Measurements from ENCODE around the gene ZNF26.
A peak's percentile ranks its signal among the peaks of the same experiment; 100 is the strongest.
"Not testable (repeated sequence)": the region's sequence is repeated elsewhere in the genome, so short reads cannot be mapped to it uniquely, and the experiment has no call there.

Gene ZNF26

GRCh38 chr12:132986001-132986884, at the start of gene ZNF26:
Gene ZNF26, plus strand, starts transcription at chr12:132986367. Its CDS starts 474 bp downstream, at chr12:132986841.
- DNase-seq (ENCODE audit: low spot score), result peak; percentile 97

- not testable (repeated sequence) for DNase-seq (ENCODE audit: low spot score)
Observed at GRCh38 chr12:132936921-132937320, 49.2 kb upstream of the ZNF26 start.

GRCh38 chr12:132937476-132937875, 48.7 kb upstream of the ZNF26 start:
- no peak for DNase-seq (ENCODE audit: low spot score)

GRCh38 chr12:132938807-132939206, 47.4 kb upstream of the ZNF26 start:
- DNase-seq (ENCODE audit: low spot score), result not testable (repeated sequence)

GRCh38 chr12:132940071-132940719, 46.0 kb upstream of the ZNF26 start:
- no peak for DNase-seq (ENCODE audit: low spot score)

- DNase-seq (ENCODE audit: low spot score), result no peak
Observed at GRCh38 chr12:132941336-132941954, 44.7 kb upstream of the ZNF26 start.

- no peak for DNase-seq (ENCODE audit: low spot score)
Observed at GRCh38 chr12:132942611-132943010, 43.6 kb upstream of the ZNF26 start.

- no peak for DNase-seq (ENCODE audit: low spot score)
Observed at GRCh38 chr12:132945806-132946205, 40.4 kb upstream of the ZNF26 start.

GRCh38 chr12:132946246-132946820, 39.8 kb upstream of the ZNF26 start:
- no peak for DNase-seq (ENCODE audit: low spot score)

- no peak for DNase-seq (ENCODE audit: low spot score)
Observed at GRCh38 chr12:132948146-132949066, 37.8 kb upstream of the ZNF26 start.

- DNase-seq (ENCODE audit: low spot score), result no peak
Observed at GRCh38 chr12:132949936-132950837, 36.0 kb upstream of the ZNF26 start.

- DNase-seq (ENCODE audit: low spot score), result no peak
Observed at GRCh38 chr12:132950844-132951535, 35.2 kb upstream of the ZNF26 start.

GRCh38 chr12:132951649-132952048, 34.5 kb upstream of the ZNF26 start:
- DNase-seq (ENCODE audit: low spot score), result no peak

GRCh38 chr12:132952371-132953162, 33.6 kb upstream of the ZNF26 start:
- DNase-seq (ENCODE audit: low spot score), result no peak

GRCh38 chr12:132953163-132953425, 33.1 kb upstream of the ZNF26 start:
- no peak for DNase-seq (ENCODE audit: low spot score)

GRCh38 chr12:132953771-132954170, 32.4 kb upstream of the ZNF26 start:
- no peak for DNase-seq (ENCODE audit: low spot score)

GRCh38 chr12:132954471-132955048, 31.6 kb upstream of the ZNF26 start:
- no peak for DNase-seq (ENCODE audit: low spot score)

- peak; percentile 19 for DNase-seq (ENCODE audit: low spot score)
Observed at GRCh38 chr12:132955094-132956010, 30.8 kb upstream of the ZNF26 start.
